Prostate gland (tissue), 2 donors: ENCODE measurements around the gene SIVA1. TPM values are rescaled to one million over a fixed set of nuclear protein-coding genes. Genes with fewer than 3 reads are reported as not detected.

ENCODE experiments used
- DNase-seq: peaks from one replicate; pipeline ENCODE4 v3.0.0-alpha.2; 2019; ENCODE audit warnings: low spot score
- H3K27ac ChIP-seq, 2 donors: fragments of 200-600 bp; sonication (generic); 2 replicates each; pipeline ENCODE4 v1.5.1; 2017 to 2019
- H3K27me3 ChIP-seq: fragments of 200-600 bp; sonication (generic); replicated peaks from 2 replicates; pipeline ENCODE4 v1.5.1; 2019; ENCODE audit not compliant: insufficient read depth
- H3K36me3 ChIP-seq, 2 donors: fragments of 200-600 bp; sonication (generic); 1 replicate in 1 of 2; 2 replicates in 1 of 2; pipeline versions ENCODE4 v1.5.1 to v1.8.1; 2017 to 2019
- H3K4me1 ChIP-seq: fragments of 200-600 bp; sonication (generic); replicated peaks from 2 replicates; pipeline ENCODE4 v1.5.1; 2019
- H3K4me3 ChIP-seq, 2 donors: fragments of 200-600 bp; sonication (generic); 2 replicates each; pipeline ENCODE4 v1.5.1; 2017 to 2019
- H3K9me3 ChIP-seq: fragments of 200-600 bp; sonication (generic); 2 replicates; pipeline ENCODE4 v1.5.1; 2017
- POLR2A ChIP-seq: fragments of 450-650 bp; IDR thresholded peaks from one replicate; pipeline ENCODE4 v1.6.1; 2016; ENCODE audit warnings: antibody characterized with exemption, mild to moderate bottlenecking
- POLR2AphosphoS5 ChIP-seq: sonication (generic); formaldehyde crosslinking; IDR thresholded peaks from one replicate; pipeline ENCODE4 v1.6.1; 2017; ENCODE audit warnings: antibody characterized with exemption
- WGBS: methylation state at CpG from one replicate; pipeline ENCODE4 v1.1.5; 2018; 5-methylcytosine and 5-hydroxymethylcytosine counted together
- intact Hi-C: fragments of 100-400 bp; cut with DNase I; formaldehyde crosslinking; loops from one replicate; pipeline ENCODE4 v1.14.2; 2022
- total RNA-seq, 2 donors: library from RNA; depleted of rRNA; stranded (reverse); fragments of >200 nt; gene quantifications; one replicate each; pipeline ENCODE4 v1.1.0, GENCODE V29; 2016
- TF ChIP-seq, protein P1 (sequence below), 4 experiments: fragments of 200-600 bp in 2 of 4; fragments of 450-650 bp in 2 of 4; sonication (generic) in 2 of 4; IDR thresholded peaks; 1 replicate in 3 of 4; 2 replicates in 1 of 4; pipeline ENCODE4 v1.5.1; 2016 to 2019; ENCODE audit warnings: antibody characterized with exemption in 4 of 4, mild to moderate bottlenecking in 2 of 4, moderate library complexity in 2 of 4

The SIVA1 gene
- total RNA-seq, 2 donors from 2014 or later, result 249 to 514 TPM

DNA sequence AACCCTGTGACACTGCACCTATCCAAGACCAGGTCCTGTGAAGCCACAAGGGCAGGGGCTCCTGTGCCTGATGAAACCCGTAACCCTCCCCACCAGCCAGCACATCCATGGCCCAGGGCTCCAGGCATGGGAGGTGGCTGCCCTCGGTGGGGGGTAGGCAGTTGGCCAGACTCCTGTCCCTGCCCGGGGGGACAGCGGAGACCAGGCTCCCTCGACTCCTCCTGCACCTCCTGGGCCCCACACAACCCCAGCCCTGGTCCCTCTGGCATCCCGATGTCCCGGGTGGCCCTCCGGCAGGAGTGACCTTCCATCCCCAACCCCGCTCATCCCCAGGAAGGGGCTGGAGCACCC, 31.2 kb downstream of the SIVA1 start:
- DNase-seq, result no peak
- no peak for TF ChIP-seq POLR2AphosphoS5
- no peak for TF ChIP-seq POLR2A
- TF ChIP-seq, protein P1, sequence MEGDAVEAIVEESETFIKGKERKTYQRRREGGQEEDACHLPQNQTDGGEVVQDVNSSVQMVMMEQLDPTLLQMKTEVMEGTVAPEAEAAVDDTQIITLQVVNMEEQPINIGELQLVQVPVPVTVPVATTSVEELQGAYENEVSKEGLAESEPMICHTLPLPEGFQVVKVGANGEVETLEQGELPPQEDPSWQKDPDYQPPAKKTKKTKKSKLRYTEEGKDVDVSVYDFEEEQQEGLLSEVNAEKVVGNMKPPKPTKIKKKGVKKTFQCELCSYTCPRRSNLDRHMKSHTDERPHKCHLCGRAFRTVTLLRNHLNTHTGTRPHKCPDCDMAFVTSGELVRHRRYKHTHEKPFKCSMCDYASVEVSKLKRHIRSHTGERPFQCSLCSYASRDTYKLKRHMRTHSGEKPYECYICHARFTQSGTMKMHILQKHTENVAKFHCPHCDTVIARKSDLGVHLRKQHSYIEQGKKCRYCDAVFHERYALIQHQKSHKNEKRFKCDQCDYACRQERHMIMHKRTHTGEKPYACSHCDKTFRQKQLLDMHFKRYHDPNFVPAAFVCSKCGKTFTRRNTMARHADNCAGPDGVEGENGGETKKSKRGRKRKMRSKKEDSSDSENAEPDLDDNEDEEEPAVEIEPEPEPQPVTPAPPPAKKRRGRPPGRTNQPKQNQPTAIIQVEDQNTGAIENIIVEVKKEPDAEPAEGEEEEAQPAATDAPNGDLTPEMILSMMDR (IDR thresholded peaks at IDR 0.05), result no peak
- Histone ChIP-seq H3K27ac (peak overlapping the region in 1 of 2 donors; percentile 51), H3K4me1 (peaks cover 25% of the 10 kb centered on the region), H3K4me3 (no peak overlapping the region), H3K27me3 (no peaks in the 10 kb centered on the region), H3K9me3 (no peaks in the 10 kb centered on the region), H3K36me3 (no peaks in the 10 kb centered on the region)
- 84% methylated on average over 9 of the region's 9 CpGs for WGBS
- intact Hi-C loops, result no loop called here

DNA sequence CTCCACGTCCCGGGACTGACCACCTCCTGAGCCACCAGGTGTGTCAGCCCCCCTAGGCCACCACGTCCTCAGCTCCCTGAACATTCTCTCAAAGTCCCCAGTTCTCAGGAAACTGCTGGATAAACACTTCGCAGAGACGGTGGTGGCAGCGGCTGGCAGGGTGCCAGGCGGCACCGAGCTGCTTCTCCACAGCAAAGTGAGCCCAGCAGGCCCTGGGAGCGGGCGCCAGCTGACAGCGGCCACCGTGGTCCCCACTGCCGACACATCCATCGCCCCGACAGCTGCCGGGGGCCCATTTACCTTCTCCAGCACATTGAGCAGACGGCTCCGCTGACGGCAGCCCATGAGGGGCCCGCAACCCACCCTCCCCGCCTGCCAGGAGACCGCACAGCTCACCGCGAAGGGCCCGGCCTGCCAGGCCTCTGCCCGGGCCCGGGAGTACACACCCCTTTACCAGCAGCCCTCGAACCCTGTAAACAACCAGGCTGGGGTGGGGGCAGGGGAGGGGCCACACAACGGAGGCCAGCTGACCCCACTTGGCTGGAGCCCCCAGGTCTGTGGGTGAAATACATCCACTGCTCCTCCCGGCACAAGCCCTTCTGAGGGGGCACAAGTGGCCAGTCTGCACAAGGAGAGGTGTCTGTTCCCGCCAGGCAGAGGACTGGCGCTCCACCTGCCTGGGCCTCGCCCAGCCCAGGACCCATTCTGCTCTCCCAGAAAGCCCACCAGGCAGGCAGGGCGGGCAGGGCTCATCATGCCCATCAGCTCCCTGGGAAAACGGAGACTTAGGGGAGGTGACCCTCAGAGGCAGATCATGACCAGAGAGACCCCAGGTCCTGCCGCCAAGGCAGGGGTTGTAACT, 32.1 kb downstream of the SIVA1 start:
- DNase-seq, result no peak
- no peaks in the 10 kb centered on the region for H3K36me3 ChIP-seq
- H3K4me3 ChIP-seq, result no peak overlapping the region
- peaks cover 31% of the 10 kb centered on the region for H3K4me1 ChIP-seq
- H3K27ac ChIP-seq, result peak overlapping the region; percentile 42 to 51
- H3K9me3 ChIP-seq, result no peaks in the 10 kb centered on the region
- WGBS, result 48% methylated on average over 28 of the region's 36 CpGs
- TF ChIP-seq POLR2A (no peak), POLR2AphosphoS5 (no peak)
- TF ChIP-seq, protein P1 (IDR thresholded peaks at IDR 0.05), result no peak
- intact Hi-C loops, result no loop called here
- H3K27me3 ChIP-seq, result no peaks in the 10 kb centered on the region

DNA sequence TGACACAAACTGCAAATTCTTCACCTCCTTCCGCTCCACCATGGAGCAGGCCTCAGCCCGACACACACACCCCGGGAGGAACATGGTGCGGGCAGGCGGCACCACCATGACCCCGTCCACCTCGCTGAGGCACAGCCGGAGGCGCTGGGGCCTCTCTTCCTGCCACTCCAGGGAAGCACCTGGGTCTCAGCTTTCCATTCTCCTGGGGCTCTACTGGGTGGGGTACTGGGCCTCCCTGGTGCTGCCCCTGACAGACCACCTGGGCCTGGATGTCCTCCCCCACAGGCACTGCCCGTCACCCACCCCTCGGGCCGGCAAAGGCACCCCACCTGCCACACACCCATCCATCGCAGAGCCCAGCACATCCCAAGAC, 32.7 kb downstream of the SIVA1 start:
- Histone ChIP-seq H3K9me3 (no peaks in the 10 kb centered on the region), H3K4me3 (no peak overlapping the region), H3K4me1 (peaks cover 35% of the 10 kb centered on the region), H3K27me3 (no peaks in the 10 kb centered on the region), H3K27ac (peak overlapping the region in 1 of 2 donors; percentile 51), H3K36me3 (no peaks in the 10 kb centered on the region)
- 79% methylated on average over 13 of the region's 13 CpGs for WGBS
- DNase-seq, result no peak
- TF ChIP-seq, protein P1 (IDR thresholded peaks at IDR 0.05), result no peak
- TF ChIP-seq POLR2A (no peak), POLR2AphosphoS5 (no peak)
- intact Hi-C loops, result no loop called here

DNA sequence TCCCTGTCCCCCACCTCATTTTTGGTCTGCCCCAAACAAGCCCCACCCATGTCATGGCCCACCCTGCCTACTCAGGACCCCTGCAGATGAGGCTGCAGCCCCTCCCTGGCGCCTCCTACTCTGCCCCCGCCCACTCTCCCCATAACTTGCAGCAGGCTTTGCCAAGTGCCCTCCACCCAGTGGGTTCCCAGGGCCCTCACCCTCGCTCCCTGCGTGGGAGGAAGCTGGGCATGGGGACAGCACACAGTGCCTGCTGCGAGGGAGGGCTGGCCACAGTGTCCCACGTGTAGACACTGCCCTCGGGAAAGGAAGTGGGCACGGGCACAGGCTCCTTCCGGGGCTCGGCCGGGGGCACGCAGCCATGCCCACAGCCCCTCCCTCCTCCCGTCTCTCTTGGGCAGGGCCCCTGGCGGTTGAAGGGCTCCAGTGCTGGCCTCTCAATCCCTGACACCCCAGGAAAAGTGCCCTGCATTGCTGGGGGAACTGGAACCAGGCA, 33.2 kb downstream of the SIVA1 start:
- DNase-seq, result no peak
- Histone ChIP-seq H3K4me3 (no peak overlapping the region), H3K36me3 (no peaks in the 10 kb centered on the region), H3K27me3 (no peaks in the 10 kb centered on the region), H3K9me3 (no peaks in the 10 kb centered on the region), H3K4me1 (peaks cover 37% of the 10 kb centered on the region), H3K27ac (peak overlapping the region in 1 of 2 donors; percentile 51)
- WGBS, result 43% methylated on average over 10 of the region's 14 CpGs
- TF ChIP-seq POLR2A (no peak), POLR2AphosphoS5 (no peak)
- TF ChIP-seq, protein P1 (IDR thresholded peaks at IDR 0.05), result peak in 2 of 4 experiments; percentile 12 to 14
- intact Hi-C loops, result no loop called here
